ENCODE measurements around the gene DLX4.

The DLX4 gene

DNA sequence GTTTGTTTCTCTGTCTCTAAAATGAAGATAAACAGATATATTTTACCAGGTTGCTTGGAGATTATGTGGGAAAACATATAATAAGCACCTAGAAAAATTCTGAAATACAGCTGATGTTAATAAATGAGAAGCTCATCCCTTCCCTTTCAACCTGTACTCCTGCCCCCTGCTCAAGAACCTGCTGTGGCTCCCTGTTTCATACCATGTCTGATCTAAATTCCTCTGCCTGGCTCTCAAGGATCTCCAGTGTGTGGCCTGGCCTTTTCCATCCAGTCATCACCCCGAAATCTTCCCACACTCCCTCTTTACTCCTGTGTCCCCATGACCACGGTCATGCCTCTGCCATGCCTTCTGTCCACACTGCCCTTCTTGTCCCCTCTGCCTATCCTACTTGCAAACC lies 19.4 kb upstream of the DLX4 start:
- DNase-seq: no peak

DNA sequence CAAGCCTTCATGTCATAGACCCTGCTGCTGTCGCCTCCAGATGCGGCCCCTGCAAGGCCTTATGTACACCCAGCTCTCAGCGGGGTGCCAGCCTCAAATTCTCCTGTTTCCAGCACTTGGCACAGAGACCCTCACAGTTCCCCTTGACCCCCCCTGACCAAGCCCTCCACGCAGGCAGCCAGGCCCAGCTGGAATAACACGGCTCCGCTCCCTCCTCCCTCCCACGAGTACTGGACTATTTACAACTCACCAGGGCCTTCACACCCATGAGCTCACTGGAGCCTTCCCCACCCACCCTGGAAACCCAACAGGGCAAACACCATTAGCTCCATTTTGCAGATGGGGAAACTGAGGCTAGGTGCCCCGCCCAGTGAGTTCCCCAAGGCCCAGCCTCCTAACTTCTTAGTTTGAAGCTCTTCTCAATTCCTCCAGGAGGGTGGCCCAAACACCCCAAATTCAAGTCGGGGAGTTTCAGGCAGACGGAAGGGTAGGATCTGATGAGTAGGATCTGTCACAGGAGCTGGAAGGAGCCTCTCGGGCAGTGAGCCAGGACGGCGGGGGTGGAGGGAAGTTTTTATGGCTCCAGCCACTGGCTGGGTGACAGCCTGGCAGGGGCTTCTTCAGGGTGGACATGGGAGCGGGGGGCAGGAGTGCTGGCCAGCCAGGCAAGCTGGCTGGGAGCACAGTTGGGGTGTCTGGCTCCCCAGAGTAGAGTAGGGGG lies 17.5 kb upstream of the DLX4 start:
- no peak for DNase-seq

DNA sequence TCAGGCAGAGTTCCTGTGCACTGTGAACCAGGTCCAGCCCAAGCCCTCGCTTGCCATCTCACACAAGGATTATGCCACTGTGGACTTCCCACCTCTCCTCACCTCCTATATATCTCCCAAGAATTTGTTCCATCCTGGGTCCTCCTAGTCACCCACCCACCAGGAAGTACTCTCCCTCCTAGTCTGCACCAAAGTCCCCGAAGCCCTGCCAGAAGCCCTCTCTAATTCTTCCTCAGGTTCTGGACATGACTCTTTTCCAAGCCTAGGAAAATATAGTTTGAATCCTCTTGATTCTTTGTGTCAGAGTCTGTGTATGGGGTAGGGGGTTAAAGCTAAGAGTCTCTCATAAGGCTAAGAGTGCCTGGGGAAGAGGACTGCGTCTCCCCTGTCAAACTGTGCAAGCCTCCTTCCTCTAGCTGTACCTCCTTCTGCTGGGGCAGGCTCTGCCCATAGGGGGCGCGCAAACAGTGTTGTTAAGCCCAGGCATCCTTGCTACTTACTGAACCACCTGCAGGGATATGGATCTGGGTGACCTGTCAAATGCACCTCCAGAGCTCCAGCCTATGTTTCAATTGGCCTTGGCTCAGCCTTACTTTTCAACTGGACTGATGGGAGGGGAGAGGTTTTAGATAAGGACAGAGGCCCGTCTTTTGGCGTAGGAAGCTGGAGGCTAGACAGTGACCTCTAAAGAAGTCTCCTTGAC lies 16.6 kb upstream of the DLX4 start:
- peak; percentile 58 to 78 (median 72) for DNase-seq

DNA sequence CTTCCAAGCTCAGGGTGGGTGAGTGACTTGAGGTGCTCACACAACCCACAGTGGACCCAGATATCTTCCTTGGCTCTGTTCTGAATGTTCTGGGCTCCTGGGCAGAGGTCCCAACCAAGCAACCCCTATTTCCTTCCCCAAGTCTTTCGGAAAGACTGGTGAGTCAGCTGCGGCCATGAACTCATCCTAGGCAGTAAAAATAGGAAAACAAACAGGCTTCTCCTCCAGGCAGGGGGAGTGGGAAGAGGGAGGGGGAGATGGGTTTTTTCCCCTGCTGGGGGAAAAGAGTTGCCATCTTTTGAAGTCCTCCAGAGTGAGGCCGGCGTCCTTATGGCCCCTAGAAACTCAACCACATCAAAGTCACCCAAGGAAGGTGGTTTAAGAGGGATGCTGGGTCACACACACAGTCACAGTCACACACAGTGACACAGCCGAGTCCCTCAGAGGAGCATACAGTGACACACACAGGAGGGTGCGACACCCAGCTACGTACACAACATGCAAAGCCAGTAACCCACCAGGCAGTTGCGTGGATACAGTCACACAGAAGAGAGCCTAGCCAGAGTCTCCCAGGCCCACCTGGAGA lies 16.0 kb upstream of the DLX4 start:
- DNase-seq: no peak

DNA sequence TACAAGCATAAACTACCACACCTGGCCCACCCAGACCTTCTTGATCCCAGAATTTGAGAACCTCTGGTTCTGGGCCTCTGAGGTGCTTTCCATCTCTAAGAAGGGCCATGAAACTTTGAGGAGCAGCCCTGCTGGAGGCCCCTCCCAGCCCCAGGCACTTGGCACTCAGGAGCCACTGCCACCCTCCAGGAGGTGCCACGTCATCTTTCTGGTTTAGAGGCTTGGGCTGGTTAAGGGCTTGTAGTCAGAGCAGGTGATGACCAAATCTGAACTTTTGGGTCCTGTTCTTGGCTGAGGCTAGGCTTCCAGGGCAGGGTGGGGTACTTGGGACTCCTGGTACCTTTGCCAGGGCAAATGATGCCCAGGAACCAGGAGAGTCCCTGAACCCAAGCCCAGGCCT lies 13.8 kb upstream of the DLX4 start:
- DNase-seq: no peak

DNA sequence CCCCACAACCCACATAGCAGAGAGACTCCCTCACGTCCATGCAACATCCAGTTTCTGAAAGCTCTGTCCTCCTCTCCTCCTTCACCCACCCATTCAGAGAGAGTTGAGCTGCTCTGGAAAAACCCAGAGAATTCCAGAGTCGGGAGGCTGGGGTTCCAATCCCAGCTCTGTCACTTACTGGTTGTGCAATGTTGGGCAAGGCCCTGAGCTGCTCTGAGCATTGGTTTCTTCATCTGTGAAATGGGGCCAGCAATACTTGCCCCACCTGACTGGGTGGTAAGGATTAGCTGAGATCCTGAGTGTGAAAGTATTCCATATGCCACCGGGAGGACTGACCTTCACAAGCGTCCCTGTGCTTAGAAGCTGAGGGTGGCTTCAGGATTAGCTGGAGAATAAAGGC lies 12.2 kb upstream of the DLX4 start:
- no peak for DNase-seq

DNA sequence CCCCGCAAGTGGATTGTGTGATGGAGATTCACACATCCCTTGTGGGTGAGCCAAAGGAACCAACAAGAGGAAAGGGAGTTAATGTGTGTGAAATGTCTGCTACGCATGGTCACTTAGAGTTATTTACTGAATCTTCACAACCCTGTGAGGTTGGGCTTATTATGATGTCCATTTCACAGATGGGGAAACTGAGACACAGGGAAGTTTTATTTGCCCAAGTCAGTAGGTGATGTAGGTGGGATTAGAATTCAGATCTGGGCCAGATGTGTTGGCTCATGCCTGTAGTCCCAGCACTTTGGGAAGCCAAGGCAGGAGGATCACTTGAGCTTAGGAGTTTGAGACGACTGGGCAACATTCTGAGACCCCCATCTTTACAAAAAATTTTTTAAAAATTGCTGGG lies 11.6 kb upstream of the DLX4 start:
- DNase-seq: no peak

DNA sequence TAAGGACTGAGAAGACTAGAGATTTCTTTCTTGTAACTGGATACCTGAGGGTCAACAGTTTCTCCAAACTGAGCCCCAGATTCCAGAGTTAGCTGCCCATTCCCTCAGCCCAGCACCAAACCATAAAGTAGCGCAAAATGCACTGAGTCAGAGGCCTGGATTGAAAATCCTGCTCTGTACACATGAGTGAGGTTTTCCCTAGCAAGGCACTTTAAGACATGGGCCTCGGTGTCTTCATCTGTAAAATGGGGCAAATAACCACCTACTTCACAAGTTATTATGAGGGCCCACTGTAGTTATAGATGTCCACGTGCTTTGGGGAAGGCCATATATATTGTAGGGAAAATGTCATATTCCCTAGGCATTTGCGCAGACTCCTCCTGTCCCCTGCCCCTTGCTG lies 10.3 kb upstream of the DLX4 start:
- no peak for DNase-seq

DNA sequence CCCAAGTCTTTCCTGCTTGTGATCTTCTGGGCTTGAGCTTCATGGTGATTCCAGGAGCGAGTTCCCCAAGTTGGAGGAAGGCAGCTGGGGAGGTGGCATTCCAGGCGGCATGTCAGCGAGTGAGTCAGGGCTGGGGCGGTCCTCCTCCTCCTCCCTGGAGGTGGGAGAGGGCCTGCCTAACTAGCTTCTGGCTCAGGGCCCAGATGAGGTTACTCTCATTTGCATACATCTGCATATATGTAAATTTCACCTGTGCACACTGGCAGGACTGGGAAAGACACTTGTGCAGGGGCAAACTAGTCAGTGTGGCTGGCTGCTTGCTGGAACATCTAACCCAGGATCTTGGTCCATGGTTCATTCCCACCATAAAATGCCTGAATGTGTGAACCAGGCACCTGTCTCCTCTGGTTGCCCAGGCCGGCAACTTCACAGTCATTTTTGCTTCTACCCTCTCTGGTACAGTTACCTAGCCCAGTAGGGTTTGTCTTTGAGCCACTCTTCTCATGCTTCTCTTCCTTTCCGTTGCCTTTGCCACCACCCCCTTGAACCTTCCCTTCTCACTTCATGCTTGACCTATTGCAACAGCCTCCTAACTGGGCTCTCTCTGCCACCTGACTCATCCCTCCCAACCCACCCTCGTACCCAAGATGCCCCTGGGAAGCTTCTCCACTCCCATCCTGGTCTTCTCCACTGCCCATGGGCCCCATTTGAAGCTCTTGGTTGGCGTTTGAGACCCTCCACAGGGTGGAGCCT lies 9.6 kb upstream of the DLX4 start:
- no peak for DNase-seq

DNA sequence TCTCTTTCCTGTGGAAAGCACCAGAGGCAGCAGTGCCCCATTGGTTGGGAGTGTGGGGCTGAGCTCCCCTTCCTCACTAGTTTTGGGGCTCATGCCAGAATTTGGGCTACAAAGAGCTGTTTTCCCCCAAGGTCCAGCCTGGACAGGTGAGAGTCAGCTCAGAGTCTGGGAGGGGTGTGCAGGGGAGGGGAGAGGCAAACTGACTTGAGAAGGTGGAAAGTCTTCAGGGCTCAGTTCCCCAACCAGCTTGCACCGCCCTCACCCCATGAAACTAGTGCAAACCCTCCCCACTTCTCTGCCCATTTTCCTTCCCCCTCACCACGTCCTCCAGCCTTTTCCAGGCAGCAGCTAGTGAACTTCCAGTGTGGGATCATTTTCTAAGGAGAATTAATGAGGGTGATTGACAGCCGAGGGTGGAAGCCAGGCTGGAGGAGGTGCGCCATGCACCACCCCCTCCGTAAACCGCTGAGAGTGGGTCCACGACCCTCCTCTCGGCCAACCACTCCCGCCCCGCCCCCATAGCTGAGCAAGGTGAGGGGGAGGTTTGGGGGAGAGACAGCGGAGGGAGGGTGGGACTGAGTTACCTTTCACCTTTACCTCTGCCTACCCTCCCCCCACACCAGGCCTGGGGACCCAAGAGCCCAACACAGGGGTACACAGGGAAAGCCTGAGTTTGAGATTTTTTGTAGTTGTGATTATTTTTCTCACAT lies 6.2 kb upstream of the DLX4 start:
- DNase-seq: peak in 1 of 6 experiments; percentile 11

DNA sequence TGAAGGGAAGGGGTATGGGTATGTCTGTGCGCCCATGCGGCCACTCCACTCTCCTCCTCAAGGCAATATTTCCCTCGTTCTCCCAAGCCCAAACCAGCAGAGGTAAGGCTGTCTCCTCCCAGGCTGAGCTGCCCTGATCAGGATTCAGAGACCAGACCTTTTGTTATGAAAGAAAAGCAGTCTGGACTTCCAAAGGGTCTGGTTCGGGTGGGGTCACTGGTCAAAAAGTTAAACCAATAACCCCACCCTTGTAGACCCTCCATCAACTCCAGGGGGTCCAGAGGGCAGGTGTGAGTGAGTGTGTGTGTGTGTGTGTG lies 5.7 kb upstream of the DLX4 start:
- no peak for DNase-seq

DNA sequence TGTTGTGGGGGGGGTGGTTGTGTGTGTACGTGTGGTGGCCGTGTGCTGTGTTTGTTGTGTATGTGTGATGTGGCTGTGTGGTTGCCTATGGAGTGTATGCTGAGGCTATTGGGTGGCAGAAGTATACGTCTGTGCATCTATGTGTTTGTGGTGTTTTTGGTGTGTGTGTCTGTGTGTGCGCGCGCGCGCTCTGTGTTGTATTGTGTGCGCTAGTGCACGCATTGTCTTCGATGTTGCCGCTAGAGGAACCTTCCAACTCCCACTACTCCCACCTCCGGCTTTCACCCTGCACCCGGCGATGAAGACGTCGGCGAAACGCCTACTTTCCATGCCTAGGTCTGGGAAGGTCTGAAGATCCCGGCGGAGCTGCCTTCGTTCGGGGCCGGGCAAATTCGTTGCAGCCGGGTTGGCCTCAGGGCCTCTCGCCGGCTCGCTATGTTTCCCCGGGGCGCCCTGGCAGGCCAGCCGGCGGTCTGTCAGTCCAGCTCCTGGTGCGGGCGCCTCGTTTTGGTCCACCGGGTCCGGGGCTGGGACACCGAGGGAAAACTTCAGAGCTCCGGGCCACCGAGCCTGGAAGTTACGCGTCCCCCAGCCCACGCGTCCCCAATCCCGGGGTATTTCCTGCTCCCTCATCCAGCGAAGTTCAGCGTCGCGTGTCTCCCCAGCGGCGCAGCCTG lies 5.2 kb upstream of the DLX4 start:
- DNase-seq: peak in 2 of 6 experiments; percentile 15 to 18

DNA sequence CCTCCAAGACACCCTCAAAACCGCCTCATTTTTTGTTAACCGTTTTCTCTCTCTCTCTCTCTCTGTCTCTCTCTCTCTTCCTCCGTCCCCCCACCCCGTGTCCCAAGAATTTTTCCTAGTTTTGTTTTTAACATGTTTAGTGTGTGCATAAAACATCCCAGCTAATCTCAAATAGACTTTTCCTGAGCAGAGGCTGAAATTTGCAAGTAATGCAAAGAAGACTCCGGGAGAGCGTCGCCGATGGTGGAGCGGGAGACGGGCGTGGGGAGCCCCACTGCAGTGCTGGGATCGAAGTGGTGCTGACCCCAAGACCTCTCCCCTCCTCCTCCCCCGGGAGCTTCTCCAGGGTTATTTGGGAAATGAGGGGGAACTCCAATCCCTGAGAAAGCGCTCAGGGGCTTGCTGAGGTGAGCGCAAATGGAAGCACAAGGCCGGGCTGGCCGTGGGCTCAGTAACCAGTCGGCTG lies 4.7 kb upstream of the DLX4 start:
- DNase-seq: no peak

DNA sequence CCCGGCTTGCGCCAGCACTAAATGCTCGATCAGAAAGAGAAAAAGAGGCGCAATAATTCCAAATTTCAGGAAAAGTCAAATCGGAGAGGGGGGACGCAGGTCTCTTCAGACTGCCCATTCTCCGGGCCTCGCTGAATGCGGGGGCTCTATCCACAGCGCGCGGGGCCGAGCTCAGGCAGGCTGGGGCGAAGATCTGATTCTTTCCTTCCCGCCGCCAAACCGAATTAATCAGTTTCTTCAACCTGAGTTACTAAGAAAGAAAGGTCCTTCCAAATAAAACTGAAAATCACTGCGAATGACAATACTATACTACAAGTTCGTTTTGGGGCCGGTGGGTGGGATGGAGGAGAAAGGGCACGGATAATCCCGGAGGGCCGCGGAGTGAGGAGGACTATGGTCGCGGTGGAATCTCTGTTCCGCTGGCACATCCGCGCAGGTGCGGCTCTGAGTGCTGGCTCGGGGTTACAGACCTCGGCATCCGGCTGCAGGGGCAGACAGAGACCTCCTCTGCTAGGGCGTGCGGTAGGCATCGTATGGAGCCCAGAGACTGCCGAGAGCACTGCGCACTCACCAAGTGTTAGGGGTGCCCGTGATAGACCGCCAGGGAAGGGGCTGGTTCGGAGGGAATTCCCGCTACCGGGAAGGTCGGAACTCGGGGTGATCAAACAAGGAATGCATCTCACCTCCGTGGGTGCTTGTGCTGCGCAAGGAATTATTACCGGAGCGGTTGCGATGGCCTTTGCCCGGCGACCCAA lies 4.0 kb upstream of the DLX4 start:
- peak in 4 of 6 experiments; percentile 9 to 38 (median 23) for DNase-seq

DNA sequence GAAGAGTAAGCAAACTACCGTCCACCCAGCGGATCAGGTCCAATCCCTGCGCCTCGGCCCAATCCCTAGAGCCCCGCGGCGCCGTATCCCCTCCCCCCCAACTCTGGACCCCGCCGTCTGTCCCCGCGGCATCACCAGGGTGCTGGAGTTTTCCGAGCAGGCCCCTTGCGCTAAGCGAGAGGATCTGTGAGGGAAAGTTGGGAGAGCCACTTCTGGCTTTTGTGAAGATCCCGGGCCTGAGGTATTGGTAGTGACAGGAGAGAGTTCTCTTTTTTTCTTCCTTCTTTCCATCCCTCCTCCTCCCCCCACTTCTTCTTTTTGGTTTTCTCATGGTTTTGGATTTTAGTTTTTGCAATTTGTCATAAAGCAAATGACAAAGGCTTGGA lies 3.5 kb upstream of the DLX4 start:
- no peak for DNase-seq

DNA sequence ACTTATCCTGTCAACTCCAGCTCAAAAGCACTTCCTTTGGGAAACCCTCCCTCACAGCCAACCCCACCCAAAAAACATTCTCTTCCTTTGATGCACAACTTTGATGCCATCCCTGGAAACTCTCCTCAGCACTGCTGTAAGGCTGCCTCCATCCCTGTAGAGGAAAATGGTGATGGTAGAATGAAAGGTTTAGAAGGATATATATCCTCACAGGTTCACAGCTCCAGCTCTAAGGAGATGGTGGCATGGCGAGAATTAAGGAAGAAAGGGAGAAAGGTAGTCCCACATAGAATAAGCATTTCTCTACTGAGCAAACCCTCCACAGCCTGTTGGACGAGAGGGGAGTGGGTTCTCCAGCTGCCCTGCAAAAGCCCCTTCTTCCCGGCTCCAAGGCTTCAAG lies 2.2 kb upstream of the DLX4 start:
- no peak for DNase-seq

DNA sequence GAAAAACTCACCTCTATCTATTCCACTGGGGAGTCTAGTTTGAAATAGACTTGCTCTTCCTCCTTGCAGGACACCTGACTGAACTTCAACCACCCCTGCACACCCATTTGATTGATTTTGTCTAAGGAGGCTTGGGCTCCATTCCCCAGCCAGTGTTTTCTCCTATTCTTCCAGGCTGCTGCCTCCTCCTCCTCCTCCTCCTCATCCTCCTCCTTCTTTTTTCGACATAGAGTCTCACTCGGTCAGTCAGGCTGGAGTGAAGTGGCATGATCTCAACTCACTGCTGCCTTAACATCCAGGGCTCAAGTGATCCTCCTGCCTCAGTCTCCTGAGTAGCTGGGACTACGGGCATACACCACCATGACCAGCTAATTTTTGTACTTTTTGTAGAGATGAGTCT lies 1.8 kb upstream of the DLX4 start:
- no peak for DNase-seq

DNA sequence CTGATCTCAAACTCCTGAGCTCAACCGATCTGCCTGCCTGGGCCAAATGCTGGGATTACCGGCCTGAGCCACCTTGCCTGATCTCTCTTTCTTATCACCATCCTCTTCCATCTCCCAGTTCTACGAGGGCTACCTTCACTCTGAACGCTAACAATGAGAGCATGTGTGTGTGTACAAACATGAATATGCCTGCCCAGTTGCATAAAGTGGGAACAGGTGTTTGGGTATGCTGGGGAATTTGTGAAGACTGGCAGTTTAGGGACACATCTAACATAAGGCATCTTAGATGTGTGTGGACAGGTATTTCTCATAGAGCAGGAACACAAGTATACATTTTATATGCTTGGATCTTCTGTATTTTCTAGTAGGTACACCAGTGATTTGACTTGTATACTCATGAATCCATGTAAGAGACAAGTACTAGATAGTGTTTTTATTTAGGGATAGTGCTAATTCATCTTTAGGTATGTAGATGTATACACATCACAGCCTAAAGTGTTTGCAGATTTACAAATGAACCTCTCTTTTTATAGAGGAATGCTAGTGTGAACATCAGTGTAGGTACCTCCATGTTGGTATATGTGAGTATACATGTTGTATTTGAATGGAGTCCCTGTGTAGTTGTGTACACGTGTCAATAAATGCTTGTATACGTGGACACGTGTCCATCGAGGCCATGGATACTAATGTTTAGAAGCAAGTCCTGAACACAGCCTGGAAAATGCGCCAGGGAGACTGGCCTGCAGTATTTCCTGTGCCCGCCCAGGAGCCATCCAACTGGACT lies 1.2 kb upstream of the DLX4 start:
- DNase-seq: no peak

DNA sequence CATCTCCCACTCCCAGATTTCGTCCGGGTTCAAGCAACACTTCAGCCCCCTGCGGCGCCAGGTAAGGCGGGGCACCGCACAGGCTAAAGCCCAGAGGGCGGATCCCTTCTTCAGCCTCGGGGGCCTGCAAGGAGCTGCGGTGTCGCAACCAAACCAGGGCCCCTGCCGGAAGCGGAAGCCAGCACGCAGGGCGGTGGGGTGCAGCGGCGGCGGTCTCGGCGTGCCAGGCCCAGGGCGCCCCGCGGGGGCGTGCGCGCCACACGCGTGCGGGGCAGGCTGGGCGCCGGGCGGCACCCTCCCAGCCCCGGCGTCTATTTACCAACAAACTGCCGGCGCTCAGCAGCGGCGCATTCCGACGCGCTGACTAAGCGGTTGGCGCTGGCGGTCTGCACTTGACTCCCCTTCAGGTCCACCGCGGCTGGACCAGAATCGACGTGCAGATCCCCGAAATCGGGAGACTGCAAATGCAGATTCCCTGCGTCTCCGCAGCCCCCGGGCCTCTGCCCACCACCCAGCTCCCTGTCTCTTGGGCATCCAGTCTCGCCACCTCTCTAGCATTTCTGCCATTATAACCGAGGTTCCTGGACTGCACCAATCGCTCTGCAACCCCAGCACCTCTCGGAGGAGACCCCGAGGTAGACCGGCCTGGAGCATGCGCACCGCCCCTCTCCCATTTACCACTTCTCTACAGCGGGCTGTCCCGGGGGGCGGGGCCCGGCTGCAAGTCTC lies 421 bp upstream of the DLX4 start:
- DNase-seq: peak; percentile 37 to 71 (median 56)

DNA sequence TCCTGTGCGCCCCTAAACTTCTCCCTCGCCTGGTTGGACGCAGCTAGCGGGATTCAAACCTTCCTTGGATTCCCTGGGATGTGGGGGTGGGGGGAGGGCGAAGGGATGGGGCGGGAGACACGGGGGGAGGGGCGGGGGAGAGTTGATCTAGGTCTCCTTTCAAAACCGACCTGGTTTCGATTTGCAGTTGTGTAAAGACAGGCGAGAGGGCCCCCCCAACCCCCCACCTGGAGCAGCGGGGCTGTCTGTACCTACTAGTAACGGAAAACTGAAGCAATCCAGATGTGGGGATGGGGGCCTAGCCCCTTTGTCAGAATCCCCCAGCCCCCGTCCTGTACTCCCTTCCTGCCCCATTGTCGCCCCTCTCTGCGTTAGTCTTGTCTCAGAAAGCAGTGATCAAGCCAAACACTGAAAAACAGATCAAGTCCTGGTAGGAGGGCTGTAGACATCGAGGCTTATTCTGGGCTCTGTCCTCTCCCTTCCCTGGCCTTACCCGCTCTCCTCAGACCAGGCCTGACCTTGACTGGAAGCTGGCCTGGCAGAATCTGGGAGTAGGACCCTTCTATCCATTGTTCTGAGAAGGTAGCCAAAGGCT lies 902 bp downstream of the DLX4 start:
- DNase-seq: peak in 2 of 6 experiments; percentile 7 to 16
